Mucosa of stomach (tissue), 1 donor: ENCODE measurements around the gene NQO2.
"Not testable (repeated sequence)": the region's sequence is repeated elsewhere in the genome, so short reads cannot be mapped to it uniquely, and the experiment has no call there.

Source experiments
- H3K27me3 ChIP-seq: one replicate; pipeline ENCODE4 v1.7.0; 2013; ENCODE audit warnings: mild to moderate bottlenecking, low read length; ENCODE audit not compliant: control insufficient read depth, insufficient read depth
- H3K36me3 ChIP-seq: one replicate; pipeline ENCODE4 v1.7.0; 2013; ENCODE audit warnings: low read length; ENCODE audit not compliant: control insufficient read depth, insufficient read depth
- H3K4me1 ChIP-seq: one replicate; pipeline ENCODE4 v1.7.0; 2013; ENCODE audit warnings: mild to moderate bottlenecking, low read length; ENCODE audit not compliant: control insufficient read depth, insufficient read depth
- H3K4me3 ChIP-seq: one replicate; pipeline ENCODE4 v1.7.0; 2013; ENCODE audit warnings: low read length
- H3K9ac ChIP-seq: one replicate; pipeline ENCODE4 v1.7.0; 2013; ENCODE audit warnings: mild to moderate bottlenecking, low read length, moderate library complexity
- H3K9me3 ChIP-seq: one replicate; pipeline ENCODE4 v1.7.0; 2013; ENCODE audit warnings: mild to moderate bottlenecking, low read length, moderate library complexity; ENCODE audit not compliant: control insufficient read depth
- donor health status: Pancreatic carcinoma.

The NQO2 gene

DNA sequence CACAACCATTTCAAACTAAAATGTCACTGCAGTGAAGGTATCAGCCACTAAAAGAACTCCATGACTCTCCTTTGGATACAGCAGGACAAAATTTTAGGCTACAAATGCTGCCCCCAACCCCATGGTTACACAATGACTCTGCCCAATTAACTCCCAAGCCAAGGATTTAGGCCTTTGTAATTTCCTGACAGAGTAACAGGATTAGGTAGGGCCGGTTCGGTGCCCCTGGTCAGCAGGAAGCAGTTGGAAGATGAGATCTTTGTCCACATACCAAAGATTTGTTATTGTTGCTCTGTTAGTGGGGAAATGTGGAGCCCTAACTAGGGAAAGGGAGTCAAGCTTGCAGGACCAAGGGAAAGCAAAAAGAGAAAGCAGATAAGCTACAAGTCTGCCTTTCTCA lies 41.9 kb downstream of the NQO2 start:
- Histone ChIP-seq H3K4me3 (no peak overlapping the region), H3K36me3 (no peaks in the 10 kb centered on the region), H3K9me3 (no peaks in the 10 kb centered on the region), H3K4me1 (no peaks in the 10 kb centered on the region), H3K9ac (no peak overlapping the region), H3K27me3 (no peaks in the 10 kb centered on the region)

DNA sequence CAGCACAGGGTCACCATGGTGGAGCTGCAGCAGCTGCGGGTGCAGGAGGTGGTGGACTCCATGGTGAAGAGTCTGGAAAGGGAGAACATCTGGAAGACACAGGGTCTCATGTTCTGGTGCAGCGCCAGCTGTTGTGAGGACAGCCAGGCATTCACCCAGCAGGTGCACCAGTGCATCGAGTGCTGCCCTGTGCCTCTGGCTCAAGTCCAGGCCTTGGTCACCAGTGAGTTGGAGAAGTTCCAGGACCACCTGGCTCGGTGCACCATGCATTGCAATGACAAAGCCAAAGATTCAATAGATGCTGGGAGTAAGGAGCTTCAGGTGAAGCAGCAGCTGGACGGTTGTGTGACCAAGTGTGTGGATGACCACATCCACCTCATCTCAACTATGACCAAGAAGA lies 45.7 kb downstream of the NQO2 start:
- Histone ChIP-seq H3K4me3 (no peak overlapping the region), H3K9ac (no peak overlapping the region), H3K27me3 (no peaks in the 10 kb centered on the region), H3K36me3 (no peaks in the 10 kb centered on the region), H3K9me3 (no peaks in the 10 kb centered on the region), H3K4me1 (no peaks in the 10 kb centered on the region)

GRCh38 chr6:3045777-3046176 lies 46.1 kb downstream of the NQO2 start:
- Histone ChIP-seq H3K9ac (no peak overlapping the region), H3K4me3 (no peak overlapping the region), H3K36me3 (no peaks in the 10 kb centered on the region), H3K4me1 (no peaks in the 10 kb centered on the region), H3K27me3 (no peaks in the 10 kb centered on the region), H3K9me3 (no peaks in the 10 kb centered on the region)

DNA sequence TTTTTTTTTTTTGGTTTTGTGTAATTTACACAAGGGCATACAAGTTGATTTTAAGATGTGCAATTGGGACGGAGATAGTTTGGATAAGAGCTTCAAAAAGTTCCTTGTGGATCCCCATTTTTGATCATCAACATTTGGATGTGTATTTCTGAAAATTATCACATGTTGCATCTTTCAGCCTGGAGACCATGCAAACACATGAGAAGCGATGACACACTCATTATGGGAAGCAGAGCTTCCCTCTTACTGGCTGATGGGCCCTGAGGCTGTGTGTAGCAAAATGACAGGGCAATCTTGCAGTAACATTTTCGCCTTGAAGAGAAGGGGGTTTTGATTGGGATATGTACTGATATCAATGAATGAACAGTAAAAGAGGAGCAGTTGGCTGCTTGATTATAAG lies 46.6 kb downstream of the NQO2 start:
- H3K9ac ChIP-seq = no peak overlapping the region
- H3K36me3 ChIP-seq = no peaks in the 10 kb centered on the region
- no peaks in the 10 kb centered on the region for H3K4me1 ChIP-seq
- no peaks in the 10 kb centered on the region for H3K9me3 ChIP-seq
- H3K27me3 ChIP-seq = no peaks in the 10 kb centered on the region
- no peak overlapping the region for H3K4me3 ChIP-seq

DNA sequence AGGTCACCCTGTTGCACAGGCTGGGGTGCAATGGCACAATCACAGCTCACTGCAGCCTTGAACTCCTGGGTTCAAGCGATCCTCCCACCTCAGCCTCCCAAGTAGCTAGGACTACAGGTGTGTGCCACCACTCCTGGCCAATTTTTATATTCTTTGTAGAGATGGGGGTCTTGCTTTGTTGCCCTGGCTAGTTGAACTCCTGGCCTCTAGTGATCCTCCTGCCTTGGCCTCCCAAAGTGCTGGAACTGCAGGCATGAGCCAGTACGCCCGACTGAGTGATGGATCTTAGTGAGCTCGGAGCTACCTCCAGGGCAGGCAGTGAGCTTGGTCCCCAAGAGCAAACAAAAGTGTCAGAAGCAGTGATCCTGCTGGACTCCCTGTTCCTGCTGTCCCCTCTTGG lies 48.3 kb downstream of the NQO2 start:
- not testable (repeated sequence) for H3K27me3 ChIP-seq, H3K4me3 ChIP-seq, H3K36me3 ChIP-seq, H3K9me3 ChIP-seq, H3K4me1 ChIP-seq, H3K9ac ChIP-seq

DNA sequence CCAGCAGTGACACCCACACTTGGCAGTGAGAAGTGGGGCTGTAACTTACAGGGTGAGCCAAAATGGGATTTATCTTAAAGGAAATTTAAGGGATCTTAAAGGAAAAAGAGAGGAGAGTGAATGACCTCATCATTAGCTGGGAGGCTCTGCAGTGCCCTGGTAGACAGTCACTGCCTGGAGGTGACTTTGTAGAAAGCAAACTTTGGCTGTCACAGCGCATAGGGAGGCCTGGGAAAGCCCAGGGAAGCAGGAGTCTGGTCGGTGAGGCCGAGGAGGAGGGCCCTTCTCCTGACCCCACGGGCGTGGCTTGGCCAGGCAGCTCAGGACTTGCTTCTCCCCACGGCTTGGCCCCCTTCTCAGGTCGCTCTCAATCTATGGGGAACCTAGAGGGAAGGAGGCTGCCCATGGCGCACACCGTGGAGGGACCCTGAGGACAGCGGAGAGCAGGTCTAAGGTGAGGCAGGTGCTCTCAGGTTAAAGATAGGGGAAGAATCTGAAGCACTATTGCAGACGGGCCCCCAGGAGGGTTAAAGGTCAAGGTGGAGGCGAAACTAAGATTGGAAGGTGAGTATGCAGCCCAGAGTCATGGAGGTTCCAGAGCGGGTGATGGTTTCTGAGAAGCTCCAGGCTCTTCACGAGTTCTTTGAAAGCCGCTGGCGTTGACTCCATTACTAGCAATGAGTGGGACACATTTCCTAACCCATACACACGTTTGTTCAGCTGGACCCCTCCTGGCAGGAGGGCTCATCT lies 53.0 kb downstream of the NQO2 start:
- H3K9me3 ChIP-seq = no peaks in the 10 kb centered on the region
- no peak overlapping the region for H3K9ac ChIP-seq
- H3K4me1 ChIP-seq = peaks cover 6% of the 10 kb centered on the region
- H3K4me3 ChIP-seq = no peak overlapping the region
- no peaks in the 10 kb centered on the region for H3K27me3 ChIP-seq
- H3K36me3 ChIP-seq = no peaks in the 10 kb centered on the region

GRCh38 chr6:3053231-3053508 lies 53.5 kb downstream of the NQO2 start:
- peak overlapping the region; percentile 44 for H3K4me3 ChIP-seq
- H3K9ac ChIP-seq = peak overlapping the region; percentile 56
- no peaks in the 10 kb centered on the region for H3K27me3 ChIP-seq
- no peaks in the 10 kb centered on the region for H3K9me3 ChIP-seq
- peaks cover 6% of the 10 kb centered on the region for H3K4me1 ChIP-seq
- no peaks in the 10 kb centered on the region for H3K36me3 ChIP-seq

- not testable (repeated sequence) for H3K9me3 ChIP-seq, H3K4me3 ChIP-seq, H3K9ac ChIP-seq, H3K4me1 ChIP-seq, H3K36me3 ChIP-seq, H3K27me3 ChIP-seq
These were observed 54.8 kb downstream of the NQO2 start for GRCh38 chr6:3054229-3055157.

DNA sequence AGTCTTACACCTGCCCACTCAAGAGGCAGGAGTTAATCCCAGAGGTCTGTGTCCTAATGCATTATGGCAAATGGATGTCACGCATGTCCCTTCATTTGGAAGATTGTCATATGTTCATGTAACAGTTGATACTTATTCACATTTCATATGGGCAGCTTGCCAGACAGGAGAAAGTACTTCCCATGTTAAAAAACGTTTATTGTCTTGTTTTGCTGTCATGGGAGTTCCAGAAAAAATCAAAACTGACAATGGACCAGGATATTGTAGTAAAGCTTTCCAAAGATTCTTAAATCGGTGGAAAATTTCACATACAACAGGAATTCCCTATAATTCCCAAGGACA lies 55.4 kb downstream of the NQO2 start:
- not testable (repeated sequence) for H3K4me1 ChIP-seq, H3K27me3 ChIP-seq, H3K36me3 ChIP-seq, H3K9me3 ChIP-seq, H3K9ac ChIP-seq, H3K4me3 ChIP-seq

DNA sequence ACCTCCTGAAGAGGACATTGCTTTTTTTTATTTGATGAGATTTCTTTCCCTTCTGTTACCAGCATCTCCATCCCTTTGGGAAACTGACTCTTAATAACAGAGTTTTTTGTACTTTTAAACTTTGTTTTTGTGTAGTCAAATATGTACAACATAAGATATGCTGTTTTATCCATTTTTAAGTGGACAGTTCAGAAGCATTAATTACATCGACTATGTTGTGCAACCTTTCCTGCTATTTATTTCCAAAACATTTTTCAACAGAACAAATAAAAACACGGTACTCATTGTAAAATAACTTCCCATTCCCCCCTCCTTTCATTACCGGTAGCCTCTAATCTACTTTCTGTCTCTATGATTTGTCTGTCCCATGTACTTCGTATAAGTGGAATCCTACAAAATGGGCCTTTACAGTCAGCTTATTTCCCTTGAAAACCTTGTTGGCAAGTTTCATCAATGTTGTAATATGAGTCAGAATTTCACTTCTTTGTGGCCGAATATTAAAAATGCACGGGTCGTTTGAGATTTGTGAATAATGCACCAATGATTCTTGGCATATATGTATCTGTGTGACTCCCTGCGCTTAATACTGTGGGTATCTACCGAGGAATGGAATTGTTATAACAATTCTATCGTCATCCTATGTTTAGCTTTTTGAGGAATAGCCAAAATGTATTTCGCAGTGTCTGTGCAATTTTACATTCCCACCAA lies 57.5 kb downstream of the NQO2 start:
- Histone ChIP-seq H3K4me3 (no peak overlapping the region), H3K9me3 (no peaks in the 10 kb centered on the region), H3K36me3 (no peaks in the 10 kb centered on the region)

GRCh38 chr6:3058957-3059356 lies 59.3 kb downstream of the NQO2 start:
- H3K9me3 ChIP-seq = no peaks in the 10 kb centered on the region
- no peaks in the 10 kb centered on the region for H3K36me3 ChIP-seq
- no peak overlapping the region for H3K9ac ChIP-seq
- no peak overlapping the region for H3K4me3 ChIP-seq
- no peaks in the 10 kb centered on the region for H3K27me3 ChIP-seq
- no peaks in the 10 kb centered on the region for H3K4me1 ChIP-seq

More for the DNA sequence above, 57.5 kb downstream of the NQO2 start:
- H3K9ac ChIP-seq = no peak overlapping the region
- peaks cover 6% of the 10 kb centered on the region for H3K4me1 ChIP-seq
- H3K27me3 ChIP-seq = no peaks in the 10 kb centered on the region

GRCh38 chr6:3060092-3060491 lies 60.4 kb downstream of the NQO2 start:
- not testable (repeated sequence) for H3K4me1 ChIP-seq, H3K4me3 ChIP-seq, H3K9me3 ChIP-seq, H3K36me3 ChIP-seq, H3K27me3 ChIP-seq, H3K9ac ChIP-seq
